ENCODE measurements around the gene TRAPPC1. TPM values are rescaled to one million over a fixed set of nuclear protein-coding genes. Genes with fewer than 3 reads are reported as not detected.

The TRAPPC1 gene
- total RNA-seq, 2 donors from 2014 or later: 57.9 to 70.9 TPM

DNA sequence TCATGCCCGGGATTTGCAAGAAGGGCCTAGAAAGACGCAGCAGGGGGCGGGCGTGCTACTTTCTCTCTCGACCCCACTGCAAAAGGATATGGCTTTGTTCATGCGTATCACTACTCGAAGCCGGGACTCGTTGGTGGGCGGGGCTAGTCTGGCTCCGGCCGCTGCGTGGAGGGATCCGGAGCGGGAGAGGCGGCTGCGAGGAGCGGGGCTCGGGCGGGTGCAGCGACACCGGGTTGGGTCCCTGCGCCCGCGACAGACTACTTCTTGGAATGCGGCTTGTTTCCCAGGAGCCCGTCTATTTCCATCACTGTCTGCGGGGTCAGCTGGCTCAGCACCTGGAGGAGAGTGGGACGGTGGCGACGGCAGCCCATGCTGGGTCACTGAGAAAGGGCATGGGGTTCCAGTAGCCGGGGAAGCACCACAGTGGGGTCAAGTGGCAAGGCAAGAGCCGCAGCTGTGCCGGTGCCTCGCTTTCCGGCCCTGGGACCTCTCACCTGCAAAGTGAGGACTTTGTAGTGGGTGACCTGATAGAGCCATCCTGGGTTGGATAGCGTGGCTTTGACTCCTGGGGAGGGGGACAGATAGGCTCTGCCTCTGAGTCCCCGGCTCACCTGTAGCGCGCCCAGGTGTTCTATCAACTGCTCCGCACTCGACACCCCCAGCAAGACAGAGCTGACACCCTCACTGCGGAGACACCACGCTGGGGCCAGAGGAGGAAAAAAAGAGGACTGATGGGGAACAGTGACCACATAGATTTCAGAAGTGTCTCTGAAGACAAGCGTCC, 8.7 kb downstream of the TRAPPC1 start:
- intact Hi-C loops (cut with DNase I): no loop called here
- TF ChIP-seq POLR2A (IDR thresholded peaks at IDR 0.05) (peak; percentile 72), POLR2AphosphoS5 (IDR thresholded peaks at IDR 0.05) (peak; percentile 90)
- TF ChIP-seq, protein P1, sequence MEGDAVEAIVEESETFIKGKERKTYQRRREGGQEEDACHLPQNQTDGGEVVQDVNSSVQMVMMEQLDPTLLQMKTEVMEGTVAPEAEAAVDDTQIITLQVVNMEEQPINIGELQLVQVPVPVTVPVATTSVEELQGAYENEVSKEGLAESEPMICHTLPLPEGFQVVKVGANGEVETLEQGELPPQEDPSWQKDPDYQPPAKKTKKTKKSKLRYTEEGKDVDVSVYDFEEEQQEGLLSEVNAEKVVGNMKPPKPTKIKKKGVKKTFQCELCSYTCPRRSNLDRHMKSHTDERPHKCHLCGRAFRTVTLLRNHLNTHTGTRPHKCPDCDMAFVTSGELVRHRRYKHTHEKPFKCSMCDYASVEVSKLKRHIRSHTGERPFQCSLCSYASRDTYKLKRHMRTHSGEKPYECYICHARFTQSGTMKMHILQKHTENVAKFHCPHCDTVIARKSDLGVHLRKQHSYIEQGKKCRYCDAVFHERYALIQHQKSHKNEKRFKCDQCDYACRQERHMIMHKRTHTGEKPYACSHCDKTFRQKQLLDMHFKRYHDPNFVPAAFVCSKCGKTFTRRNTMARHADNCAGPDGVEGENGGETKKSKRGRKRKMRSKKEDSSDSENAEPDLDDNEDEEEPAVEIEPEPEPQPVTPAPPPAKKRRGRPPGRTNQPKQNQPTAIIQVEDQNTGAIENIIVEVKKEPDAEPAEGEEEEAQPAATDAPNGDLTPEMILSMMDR (IDR thresholded peaks at IDR 0.05): peak in 1 of 4 experiments; percentile 24
- H3K36me3 ChIP-seq: no peaks in the 10 kb centered on the region
- peak; percentile 78 for DNase-seq (ENCODE audit: low spot score)
- H3K27me3 ChIP-seq (replicated peaks; ENCODE audit: insufficient read depth): no peaks in the 10 kb centered on the region
- no peaks in the 10 kb centered on the region for H3K4me1 ChIP-seq (replicated peaks)
- H3K27ac ChIP-seq: peak overlapping the region; percentile 8 to 38
- no peaks in the 10 kb centered on the region for H3K9me3 ChIP-seq
- H3K4me3 ChIP-seq: peak overlapping the region; percentile 32 to 36
- 21% methylated on average over 45 of the region's 45 CpGs for WGBS

DNA sequence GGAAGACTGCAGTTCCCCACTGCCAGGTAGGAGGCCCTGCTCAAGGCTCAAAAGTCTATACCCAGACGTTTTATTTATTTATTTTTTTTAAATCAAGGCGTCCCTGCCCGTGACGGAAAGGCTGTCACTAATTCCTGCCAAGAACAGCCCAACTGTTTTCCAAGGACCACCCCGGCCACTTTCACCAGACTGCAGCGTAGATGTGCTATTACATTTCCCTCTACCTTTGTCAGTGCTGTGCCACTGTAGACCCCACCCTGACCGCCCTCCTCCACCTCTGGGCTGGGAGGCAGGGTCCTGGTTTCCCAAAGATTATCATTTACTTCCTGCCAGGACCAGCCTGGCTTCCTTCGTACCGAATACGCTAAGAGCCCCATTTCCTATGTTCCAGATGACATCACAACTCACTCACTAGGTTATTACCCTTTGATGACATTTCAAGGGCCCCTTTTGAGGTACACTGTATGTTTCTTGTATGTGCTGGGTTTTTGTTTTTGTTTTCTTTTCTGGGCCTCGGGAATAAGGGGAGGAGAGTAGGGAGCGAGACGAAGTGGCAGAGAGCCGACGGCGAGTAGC, 9.4 kb downstream of the TRAPPC1 start:
- peak overlapping the region; percentile 32 to 36 for H3K4me3 ChIP-seq
- 29% methylated on average over 16 of the region's 16 CpGs for WGBS
- H3K4me1 ChIP-seq (replicated peaks): no peaks in the 10 kb centered on the region
- H3K9me3 ChIP-seq: no peaks in the 10 kb centered on the region
- DNase-seq (ENCODE audit: low spot score): no peak
- TF ChIP-seq POLR2A (IDR thresholded peaks at IDR 0.05) (no peak), POLR2AphosphoS5 (IDR thresholded peaks at IDR 0.05) (no peak)
- TF ChIP-seq, protein P1 (IDR thresholded peaks at IDR 0.05): no peak
- intact Hi-C loops (cut with DNase I): no loop called here
- peak overlapping the region; percentile 8 to 38 for H3K27ac ChIP-seq
- H3K36me3 ChIP-seq: no peaks in the 10 kb centered on the region
- no peaks in the 10 kb centered on the region for H3K27me3 ChIP-seq (replicated peaks; ENCODE audit: insufficient read depth)

DNA sequence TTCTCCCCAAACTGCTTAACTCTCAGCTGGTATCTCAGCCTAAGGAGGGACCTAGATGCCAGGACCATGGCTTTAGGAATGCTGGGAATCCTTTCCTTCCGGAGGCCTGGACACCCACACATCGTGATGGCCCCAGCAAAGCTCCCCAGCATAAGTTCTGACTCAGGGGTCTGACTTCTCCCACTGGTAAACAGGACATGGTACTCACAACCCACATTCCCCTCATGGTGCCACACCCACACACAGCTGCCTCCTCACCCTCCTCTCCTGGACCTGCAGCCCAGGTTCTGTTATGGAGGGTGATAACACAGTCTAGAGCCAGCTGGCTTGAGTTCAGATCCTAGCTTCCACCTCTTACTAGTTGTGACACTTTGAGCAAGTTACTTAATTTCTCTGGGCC, 14.9 kb downstream of the TRAPPC1 start:
- no peaks in the 10 kb centered on the region for H3K9me3 ChIP-seq
- intact Hi-C loops (cut with DNase I): no loop called here
- WGBS: 77% methylated on average over 2 of the region's 2 CpGs
- peaks cover 7% of the 10 kb centered on the region for H3K4me1 ChIP-seq (replicated peaks)
- no peak for DNase-seq (ENCODE audit: low spot score)
- no peaks in the 10 kb centered on the region for H3K27me3 ChIP-seq (replicated peaks; ENCODE audit: insufficient read depth)
- H3K36me3 ChIP-seq: no peaks in the 10 kb centered on the region
- H3K4me3 ChIP-seq: no peak overlapping the region
- peak overlapping the region; percentile 90 to 95 for H3K27ac ChIP-seq
- TF ChIP-seq POLR2AphosphoS5 (IDR thresholded peaks at IDR 0.05) (no peak), POLR2A (IDR thresholded peaks at IDR 0.05) (no peak)
- TF ChIP-seq, protein P1 (IDR thresholded peaks at IDR 0.05): no peak

DNA sequence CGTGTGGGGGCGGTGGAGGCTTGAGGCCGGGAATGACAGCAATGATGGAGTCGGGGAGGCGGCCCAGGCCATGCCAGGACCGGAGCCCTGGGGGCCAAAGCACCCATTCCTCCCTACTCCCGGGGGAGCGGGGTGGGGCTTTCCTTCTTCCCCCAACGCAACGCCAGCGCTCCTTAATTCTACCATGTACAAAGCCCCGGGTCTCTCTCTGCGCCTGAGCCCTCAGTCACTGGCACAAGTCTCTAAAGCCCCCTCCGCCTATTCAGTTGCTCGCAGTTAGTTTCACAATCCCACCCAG, 15.4 kb downstream of the TRAPPC1 start:
- DNase-seq (ENCODE audit: low spot score): no peak
- Histone ChIP-seq H3K9me3 (no peaks in the 10 kb centered on the region), H3K27me3 (replicated peaks; ENCODE audit: insufficient read depth) (no peaks in the 10 kb centered on the region), H3K36me3 (no peaks in the 10 kb centered on the region), H3K4me3 (peak overlapping the region; percentile 47 to 51), H3K4me1 (replicated peaks) (peaks cover 7% of the 10 kb centered on the region), H3K27ac (peak overlapping the region; percentile 90 to 95)
- intact Hi-C loops (cut with DNase I): no loop called here
- WGBS: 29% methylated on average over 15 of the region's 15 CpGs
- TF ChIP-seq POLR2AphosphoS5 (IDR thresholded peaks at IDR 0.05): no peak
- TF ChIP-seq, protein P1 (IDR thresholded peaks at IDR 0.05): no peak
- no peak for TF ChIP-seq POLR2A (IDR thresholded peaks at IDR 0.05)

All from prostate gland (tissue), 2 donors.